ENCODE data around the gene UBE2S. TPM values are rescaled to one million over a fixed set of nuclear protein-coding genes. Genes with fewer than 3 reads are reported as not detected.

The UBE2S gene
- total RNA-seq, 1 donor from 2014 or later = 383 TPM

GRCh38 chr19:55391191-55391670 lies 16.4 kb downstream of the UBE2S start:
- TF ChIP-seq, protein P1, sequence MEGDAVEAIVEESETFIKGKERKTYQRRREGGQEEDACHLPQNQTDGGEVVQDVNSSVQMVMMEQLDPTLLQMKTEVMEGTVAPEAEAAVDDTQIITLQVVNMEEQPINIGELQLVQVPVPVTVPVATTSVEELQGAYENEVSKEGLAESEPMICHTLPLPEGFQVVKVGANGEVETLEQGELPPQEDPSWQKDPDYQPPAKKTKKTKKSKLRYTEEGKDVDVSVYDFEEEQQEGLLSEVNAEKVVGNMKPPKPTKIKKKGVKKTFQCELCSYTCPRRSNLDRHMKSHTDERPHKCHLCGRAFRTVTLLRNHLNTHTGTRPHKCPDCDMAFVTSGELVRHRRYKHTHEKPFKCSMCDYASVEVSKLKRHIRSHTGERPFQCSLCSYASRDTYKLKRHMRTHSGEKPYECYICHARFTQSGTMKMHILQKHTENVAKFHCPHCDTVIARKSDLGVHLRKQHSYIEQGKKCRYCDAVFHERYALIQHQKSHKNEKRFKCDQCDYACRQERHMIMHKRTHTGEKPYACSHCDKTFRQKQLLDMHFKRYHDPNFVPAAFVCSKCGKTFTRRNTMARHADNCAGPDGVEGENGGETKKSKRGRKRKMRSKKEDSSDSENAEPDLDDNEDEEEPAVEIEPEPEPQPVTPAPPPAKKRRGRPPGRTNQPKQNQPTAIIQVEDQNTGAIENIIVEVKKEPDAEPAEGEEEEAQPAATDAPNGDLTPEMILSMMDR (conservative IDR thresholded peaks at IDR 0.05; ENCODE audit: low read depth, low read length) = no peak
- DNase-seq (ENCODE audit: low read depth) = no peak

GRCh38 chr19:55390461-55390880 lies 17.1 kb downstream of the UBE2S start:
- TF ChIP-seq, protein P1 (conservative IDR thresholded peaks at IDR 0.05; ENCODE audit: low read depth, low read length) = no peak
- no peak for DNase-seq (ENCODE audit: low read depth)
- H3K4me3 ChIP-seq (ENCODE audit: low read depth, low read length) = no peak overlapping the region

More at GRCh38 chr19:55391191-55391670, 16.4 kb downstream of the UBE2S start:
- H3K4me3 ChIP-seq (ENCODE audit: low read depth, low read length) = no peak overlapping the region

DNA sequence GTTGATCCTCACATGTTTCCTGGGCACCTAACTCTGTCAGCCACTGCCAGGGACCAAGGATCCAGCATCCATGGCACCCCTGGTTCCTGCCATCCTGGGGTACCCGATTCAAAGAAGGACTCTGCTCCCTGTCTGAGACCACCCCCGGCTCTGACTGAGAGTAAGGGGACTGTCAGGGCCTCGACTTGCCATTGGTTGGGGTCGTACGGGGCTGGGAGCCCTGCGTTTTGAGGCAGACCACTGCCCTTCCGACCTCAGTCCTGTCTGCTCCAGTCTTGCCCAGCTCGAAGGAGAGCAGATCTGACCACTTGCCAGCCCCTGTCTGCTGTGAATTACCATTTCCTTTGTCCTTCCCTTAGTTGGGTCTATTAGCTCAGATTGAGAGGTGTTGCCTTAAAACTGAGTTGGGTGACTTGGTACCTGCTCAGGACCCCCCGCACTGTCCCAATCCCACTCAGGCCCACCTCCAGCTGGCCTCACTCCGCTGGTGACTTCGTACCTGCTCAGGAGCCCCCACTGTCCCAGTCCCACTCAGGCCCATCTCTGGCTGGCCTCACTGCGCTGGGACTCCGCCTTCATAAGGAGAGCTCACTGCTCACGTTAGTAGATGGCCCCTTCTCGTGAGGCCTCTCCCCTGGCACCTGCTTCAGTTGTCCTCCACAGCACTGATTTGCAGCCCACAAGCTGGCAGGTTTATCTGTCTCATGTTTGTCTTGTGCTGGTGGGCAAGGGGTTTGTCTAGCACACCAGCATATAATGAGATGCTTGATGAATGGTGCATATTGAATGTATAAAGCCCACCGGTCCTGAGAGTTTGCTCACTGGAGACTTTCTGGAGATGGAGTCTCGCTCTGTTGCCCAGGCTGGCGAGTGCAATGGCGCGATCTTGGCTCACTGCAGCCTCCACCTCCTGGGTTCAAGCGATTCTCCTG lies 17.9 kb downstream of the UBE2S start:
- DNase-seq (ENCODE audit: low read depth) = no peak
- TF ChIP-seq, protein P1 (conservative IDR thresholded peaks at IDR 0.05; ENCODE audit: low read depth, low read length) = no peak

GRCh38 chr19:55387736-55388497 lies 19.7 kb downstream of the UBE2S start:
- TF ChIP-seq, protein P1 (conservative IDR thresholded peaks at IDR 0.05; ENCODE audit: low read depth, low read length) = no peak
- DNase-seq (ENCODE audit: low read depth) = no peak
- peak overlapping the region; percentile 99 for H3K4me3 ChIP-seq (ENCODE audit: low read depth, low read length)

More for the DNA sequence above, 17.9 kb downstream of the UBE2S start:
- no peak overlapping the region for H3K4me3 ChIP-seq (ENCODE audit: low read depth, low read length)

GRCh38 chr19:55386493-55386971 lies 21.1 kb downstream of the UBE2S start:
- TF ChIP-seq, protein P1 (conservative IDR thresholded peaks at IDR 0.05; ENCODE audit: low read depth, low read length) = no peak
- H3K4me3 ChIP-seq (ENCODE audit: low read depth, low read length) = peak overlapping the region; percentile 99
- no peak for DNase-seq (ENCODE audit: low read depth)

DNA sequence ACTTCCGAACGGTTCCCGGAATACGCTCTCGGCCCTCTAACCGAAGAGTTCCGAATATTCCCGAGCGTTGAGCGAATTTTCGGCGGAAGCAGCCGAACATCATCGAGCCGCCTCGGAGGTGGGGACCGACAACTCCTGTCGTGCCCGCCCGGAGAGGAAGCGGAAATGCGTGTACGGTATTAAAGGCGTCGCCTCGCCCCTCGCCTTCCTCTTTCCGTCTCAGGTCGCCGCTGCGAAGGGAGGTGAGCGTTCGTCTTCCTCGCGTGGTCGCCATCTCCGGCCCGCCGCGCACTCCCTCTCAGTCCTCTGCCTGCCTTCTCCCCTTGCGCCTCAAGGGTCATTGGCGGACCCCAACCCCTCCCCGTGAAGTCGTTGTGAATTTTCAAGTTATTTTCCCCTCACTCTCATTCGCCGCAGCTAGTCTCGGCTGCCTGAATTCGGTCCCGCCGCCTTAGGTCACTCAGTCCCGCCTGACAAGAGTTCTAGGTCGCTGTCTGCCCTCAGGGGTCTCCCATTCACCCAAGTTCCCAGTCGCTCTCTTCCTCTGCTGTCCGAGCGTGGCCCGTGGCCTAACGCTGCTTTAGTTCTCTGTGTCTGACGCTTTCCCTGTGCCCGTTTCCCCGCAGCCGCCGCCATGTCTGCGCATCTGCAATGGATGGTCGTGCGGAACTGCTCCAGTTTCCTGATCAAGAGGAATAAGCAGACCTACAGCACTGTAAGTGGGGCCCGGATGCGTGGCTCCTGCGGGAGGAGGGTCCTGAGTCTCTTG lies 21.7 kb downstream of the UBE2S start, which contains the start of gene RPL28:
Gene RPL28, plus strand, starts transcription at position 209 of the 769 bp plus-strand sequence. Its CDS starts 426 bp downstream, at position 635.
- DNase-seq (ENCODE audit: low read depth) = peak; percentile 93
- peak within 1 kb of the TSS; percentile 99 for H3K4me3 ChIP-seq (ENCODE audit: low read depth, low read length)
- TF ChIP-seq, protein P1 (conservative IDR thresholded peaks at IDR 0.05; ENCODE audit: low read depth, low read length) = no peak

Measured in epithelial cell of proximal tubule (primary cell).